Esophagus squamous epithelium (tissue), 4 donors: ENCODE data around the gene SPRY1.

Experiments used
- POLR2A ChIP-seq, 4 donors: fragments of 450-650 bp; IDR thresholded peaks; one replicate each; pipeline ENCODE4 v1.6.1; 2017; ENCODE audit warnings: antibody characterized with exemption in 4 of 4, mild to moderate bottlenecking in 4 of 4, moderate library complexity in 3 of 4
- TF ChIP-seq, protein P1 (sequence below), 6 experiments: fragments of 450-650 bp in 4 of 6; fragments of 200-600 bp in 2 of 6; sonication (generic) in 2 of 6; IDR thresholded peaks; one replicate each; pipeline ENCODE4 v1.5.1; 2016 to 2019; ENCODE audit warnings: antibody characterized with exemption in 6 of 6, mild to moderate bottlenecking in 4 of 6, moderate library complexity in 4 of 6

- TF ChIP-seq, protein P1, sequence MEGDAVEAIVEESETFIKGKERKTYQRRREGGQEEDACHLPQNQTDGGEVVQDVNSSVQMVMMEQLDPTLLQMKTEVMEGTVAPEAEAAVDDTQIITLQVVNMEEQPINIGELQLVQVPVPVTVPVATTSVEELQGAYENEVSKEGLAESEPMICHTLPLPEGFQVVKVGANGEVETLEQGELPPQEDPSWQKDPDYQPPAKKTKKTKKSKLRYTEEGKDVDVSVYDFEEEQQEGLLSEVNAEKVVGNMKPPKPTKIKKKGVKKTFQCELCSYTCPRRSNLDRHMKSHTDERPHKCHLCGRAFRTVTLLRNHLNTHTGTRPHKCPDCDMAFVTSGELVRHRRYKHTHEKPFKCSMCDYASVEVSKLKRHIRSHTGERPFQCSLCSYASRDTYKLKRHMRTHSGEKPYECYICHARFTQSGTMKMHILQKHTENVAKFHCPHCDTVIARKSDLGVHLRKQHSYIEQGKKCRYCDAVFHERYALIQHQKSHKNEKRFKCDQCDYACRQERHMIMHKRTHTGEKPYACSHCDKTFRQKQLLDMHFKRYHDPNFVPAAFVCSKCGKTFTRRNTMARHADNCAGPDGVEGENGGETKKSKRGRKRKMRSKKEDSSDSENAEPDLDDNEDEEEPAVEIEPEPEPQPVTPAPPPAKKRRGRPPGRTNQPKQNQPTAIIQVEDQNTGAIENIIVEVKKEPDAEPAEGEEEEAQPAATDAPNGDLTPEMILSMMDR (IDR thresholded peaks at IDR 0.05): no peak
- no peak for TF ChIP-seq POLR2A (IDR thresholded peaks at IDR 0.05)
Measured at GRCh38 chr4:123364906-123365305, 31.7 kb upstream of the SPRY1 start.
